ENCODE results near the gene KIRREL3. TPM values are rescaled to one million over a fixed set of nuclear protein-coding genes. Genes with fewer than 3 reads are reported as not detected.

The KIRREL3 gene
- total and polyA plus RNA-seq, 5 donors from 2014 or later = not detected

GRCh38 chr11:126703662-126704061, 296.9 kb downstream of the KIRREL3 start:
- H3K36me3 Mint-ChIP-seq = no peaks in the 10 kb centered on the region
- H3K4me3 ChIP-seq (ENCODE audit: low read depth, low read length) = no peak overlapping the region
- H3K4me1 ChIP-seq (ENCODE audit: control insufficient read depth, insufficient read depth, low read length, poor library complexity, severe bottlenecking) = no peaks in the 10 kb centered on the region
- H3K4me3 Mint-ChIP-seq = no peak overlapping the region
- no peaks in the 10 kb centered on the region for H3K27me3 Mint-ChIP-seq
- no peak overlapping the region for H3K27ac Mint-ChIP-seq
- DNase-seq = no peak
- no peak for ATAC-seq (ENCODE audit: low read depth in 2 of 2)
- no peaks in the 10 kb centered on the region for H3K9me3 ChIP-seq (ENCODE audit: control insufficient read depth in 2 of 2, low read length in 2 of 2)
- no peaks in the 10 kb centered on the region for H3K9me3 Mint-ChIP-seq
- no peaks in the 10 kb centered on the region for H3K4me1 Mint-ChIP-seq
- no peak overlapping the region for H3K27ac ChIP-seq (ENCODE audit: insufficient read depth, low read length, poor library complexity, severe bottlenecking)
- no peaks in the 10 kb centered on the region for H3K36me3 ChIP-seq (ENCODE audit: control insufficient read depth, insufficient read depth, low read length)
- H3K27me3 ChIP-seq (ENCODE audit: control insufficient read depth, insufficient read depth, low read length) = no peaks in the 10 kb centered on the region

GRCh38 chr11:126702987-126703386, 297.6 kb downstream of the KIRREL3 start:
- no peak for ATAC-seq (ENCODE audit: low read depth in 2 of 2)
- H3K9me3 Mint-ChIP-seq = no peaks in the 10 kb centered on the region
- no peaks in the 10 kb centered on the region for H3K27me3 Mint-ChIP-seq

GRCh38 chr11:126702165-126702720, 298.3 kb downstream of the KIRREL3 start:
- Mint-ChIP-seq H3K4me3 (no peak overlapping the region), H3K27ac (no peak overlapping the region), H3K36me3 (no peaks in the 10 kb centered on the region), H3K4me1 (no peaks in the 10 kb centered on the region), H3K27me3 (no peaks in the 10 kb centered on the region), H3K9me3 (no peaks in the 10 kb centered on the region)
- no peaks in the 10 kb centered on the region for H3K27me3 ChIP-seq (ENCODE audit: control insufficient read depth, insufficient read depth, low read length)
- no peak overlapping the region for H3K27ac ChIP-seq (ENCODE audit: insufficient read depth, low read length, poor library complexity, severe bottlenecking)
- DNase-seq (no peak), ATAC-seq (ENCODE audit: low read depth in 2 of 2) (no peak)
- H3K36me3 ChIP-seq (ENCODE audit: control insufficient read depth, insufficient read depth, low read length) = no peaks in the 10 kb centered on the region
- H3K9me3 ChIP-seq (ENCODE audit: control insufficient read depth in 2 of 2, low read length in 2 of 2) = no peaks in the 10 kb centered on the region
- H3K4me3 ChIP-seq (ENCODE audit: low read depth, low read length) = no peak overlapping the region
- H3K4me1 ChIP-seq (ENCODE audit: control insufficient read depth, insufficient read depth, low read length, poor library complexity, severe bottlenecking) = no peaks in the 10 kb centered on the region

More at GRCh38 chr11:126702987-126703386, 297.6 kb downstream of the KIRREL3 start:
- H3K4me1 Mint-ChIP-seq = no peaks in the 10 kb centered on the region
- Histone ChIP-seq H3K27ac (ENCODE audit: insufficient read depth, low read length, poor library complexity, severe bottlenecking) (no peak overlapping the region), H3K4me3 (ENCODE audit: low read depth, low read length) (no peak overlapping the region), H3K36me3 (ENCODE audit: control insufficient read depth, insufficient read depth, low read length) (no peaks in the 10 kb centered on the region), H3K9me3 (ENCODE audit: control insufficient read depth in 2 of 2, low read length in 2 of 2) (no peaks in the 10 kb centered on the region), H3K4me1 (ENCODE audit: control insufficient read depth, insufficient read depth, low read length, poor library complexity, severe bottlenecking) (no peaks in the 10 kb centered on the region), H3K27me3 (ENCODE audit: control insufficient read depth, insufficient read depth, low read length) (no peaks in the 10 kb centered on the region)
- H3K36me3 Mint-ChIP-seq = no peaks in the 10 kb centered on the region
- DNase-seq = no peak
- no peak overlapping the region for H3K27ac Mint-ChIP-seq
- no peak overlapping the region for H3K4me3 Mint-ChIP-seq

GRCh38 chr11:126701520-126701897, 299.1 kb downstream of the KIRREL3 start:
- H3K9me3 ChIP-seq (ENCODE audit: control insufficient read depth in 2 of 2, low read length in 2 of 2) = no peaks in the 10 kb centered on the region
- H3K27me3 Mint-ChIP-seq = no peaks in the 10 kb centered on the region

GRCh38 chr11:126700768-126701519, 299.6 kb downstream of the KIRREL3 start:
- no peaks in the 10 kb centered on the region for H3K27me3 ChIP-seq (ENCODE audit: control insufficient read depth, insufficient read depth, low read length)
- Mint-ChIP-seq H3K36me3 (no peaks in the 10 kb centered on the region), H3K4me3 (no peak overlapping the region), H3K27me3 (no peaks in the 10 kb centered on the region), H3K4me1 (no peaks in the 10 kb centered on the region), H3K27ac (no peak overlapping the region), H3K9me3 (peaks cover 0 to 3% (median 0%) of the 10 kb centered on the region in 7 donors)
- no peak overlapping the region for H3K27ac ChIP-seq (ENCODE audit: insufficient read depth, low read length, poor library complexity, severe bottlenecking)
- ATAC-seq (ENCODE audit: low read depth in 2 of 2) (no peak), DNase-seq (no peak)
- no peaks in the 10 kb centered on the region for H3K4me1 ChIP-seq (ENCODE audit: control insufficient read depth, insufficient read depth, low read length, poor library complexity, severe bottlenecking)
- no peaks in the 10 kb centered on the region for H3K9me3 ChIP-seq (ENCODE audit: control insufficient read depth in 2 of 2, low read length in 2 of 2)
- H3K36me3 ChIP-seq (ENCODE audit: control insufficient read depth, insufficient read depth, low read length) = no peaks in the 10 kb centered on the region
- H3K4me3 ChIP-seq (ENCODE audit: low read depth, low read length) = no peak overlapping the region

More at GRCh38 chr11:126701520-126701897, 299.1 kb downstream of the KIRREL3 start:
- Mint-ChIP-seq H3K4me3 (no peak overlapping the region), H3K9me3 (peaks cover 0 to 1% (median 0%) of the 10 kb centered on the region in 7 donors), H3K27ac (no peak overlapping the region), H3K36me3 (no peaks in the 10 kb centered on the region), H3K4me1 (no peaks in the 10 kb centered on the region)
- H3K27me3 ChIP-seq (ENCODE audit: control insufficient read depth, insufficient read depth, low read length) = no peaks in the 10 kb centered on the region
- DNase-seq = no peak
- no peak for ATAC-seq (ENCODE audit: low read depth in 2 of 2)
- no peaks in the 10 kb centered on the region for H3K36me3 ChIP-seq (ENCODE audit: control insufficient read depth, insufficient read depth, low read length)
- no peak overlapping the region for H3K27ac ChIP-seq (ENCODE audit: insufficient read depth, low read length, poor library complexity, severe bottlenecking)
- no peak overlapping the region for H3K4me3 ChIP-seq (ENCODE audit: low read depth, low read length)
- no peaks in the 10 kb centered on the region for H3K4me1 ChIP-seq (ENCODE audit: control insufficient read depth, insufficient read depth, low read length, poor library complexity, severe bottlenecking)

- no peaks in the 10 kb centered on the region for H3K36me3 Mint-ChIP-seq
- H3K4me1 Mint-ChIP-seq = no peaks in the 10 kb centered on the region
Observed at GRCh38 chr11:126698576-126698975, 302.0 kb downstream of the KIRREL3 start.

GRCh38 chr11:126697936-126698335, 302.6 kb downstream of the KIRREL3 start:
- Mint-ChIP-seq H3K4me3 (no peak overlapping the region), H3K4me1 (no peaks in the 10 kb centered on the region)
- DNase-seq = no peak

More at GRCh38 chr11:126698576-126698975, 302.0 kb downstream of the KIRREL3 start:
- Histone ChIP-seq H3K27ac (ENCODE audit: insufficient read depth, low read length, poor library complexity, severe bottlenecking) (no peak overlapping the region), H3K4me3 (ENCODE audit: low read depth, low read length) (no peak overlapping the region), H3K9me3 (ENCODE audit: control insufficient read depth in 2 of 2, low read length in 2 of 2) (no peaks in the 10 kb centered on the region), H3K4me1 (ENCODE audit: control insufficient read depth, insufficient read depth, low read length, poor library complexity, severe bottlenecking) (no peaks in the 10 kb centered on the region), H3K36me3 (ENCODE audit: control insufficient read depth, insufficient read depth, low read length) (no peaks in the 10 kb centered on the region), H3K27me3 (ENCODE audit: control insufficient read depth, insufficient read depth, low read length) (no peaks in the 10 kb centered on the region)
- no peaks in the 10 kb centered on the region for H3K27me3 Mint-ChIP-seq
- peaks cover 0 to 3% (median 0%) of the 10 kb centered on the region in 7 donors for H3K9me3 Mint-ChIP-seq
- DNase-seq (no peak), ATAC-seq (ENCODE audit: low read depth in 2 of 2) (no peak)
- no peak overlapping the region for H3K4me3 Mint-ChIP-seq
- no peak overlapping the region for H3K27ac Mint-ChIP-seq

GRCh38 chr11:126696982-126697381, 303.6 kb downstream of the KIRREL3 start:
- H3K4me1 Mint-ChIP-seq = no peaks in the 10 kb centered on the region
- no peak for ATAC-seq (ENCODE audit: low read depth in 2 of 2)
- peaks cover 0 to 3% (median 0%) of the 10 kb centered on the region in 7 donors for H3K9me3 Mint-ChIP-seq
- no peaks in the 10 kb centered on the region for H3K27me3 ChIP-seq (ENCODE audit: control insufficient read depth, insufficient read depth, low read length)
- no peak overlapping the region for H3K4me3 ChIP-seq (ENCODE audit: low read depth, low read length)
- H3K27ac ChIP-seq (ENCODE audit: insufficient read depth, low read length, poor library complexity, severe bottlenecking) = no peak overlapping the region
- no peak for DNase-seq
- H3K9me3 ChIP-seq (ENCODE audit: control insufficient read depth in 2 of 2, low read length in 2 of 2) = no peaks in the 10 kb centered on the region
- H3K27ac Mint-ChIP-seq = no peak overlapping the region
- no peak overlapping the region for H3K4me3 Mint-ChIP-seq
- no peaks in the 10 kb centered on the region for H3K4me1 ChIP-seq (ENCODE audit: control insufficient read depth, insufficient read depth, low read length, poor library complexity, severe bottlenecking)
- no peaks in the 10 kb centered on the region for H3K36me3 ChIP-seq (ENCODE audit: control insufficient read depth, insufficient read depth, low read length)
- no peaks in the 10 kb centered on the region for H3K27me3 Mint-ChIP-seq
- no peaks in the 10 kb centered on the region for H3K36me3 Mint-ChIP-seq

More at GRCh38 chr11:126697936-126698335, 302.6 kb downstream of the KIRREL3 start:
- Histone ChIP-seq H3K9me3 (ENCODE audit: control insufficient read depth in 2 of 2, low read length in 2 of 2) (no peaks in the 10 kb centered on the region), H3K36me3 (ENCODE audit: control insufficient read depth, insufficient read depth, low read length) (no peaks in the 10 kb centered on the region), H3K27me3 (ENCODE audit: control insufficient read depth, insufficient read depth, low read length) (no peaks in the 10 kb centered on the region), H3K4me1 (ENCODE audit: control insufficient read depth, insufficient read depth, low read length, poor library complexity, severe bottlenecking) (no peaks in the 10 kb centered on the region), H3K27ac (ENCODE audit: insufficient read depth, low read length, poor library complexity, severe bottlenecking) (no peak overlapping the region), H3K4me3 (ENCODE audit: low read depth, low read length) (no peak overlapping the region)
- H3K36me3 Mint-ChIP-seq = no peaks in the 10 kb centered on the region
- H3K27me3 Mint-ChIP-seq = no peaks in the 10 kb centered on the region
- peaks cover 0 to 3% (median 0%) of the 10 kb centered on the region in 7 donors for H3K9me3 Mint-ChIP-seq
- no peak overlapping the region for H3K27ac Mint-ChIP-seq
- no peak for ATAC-seq (ENCODE audit: low read depth in 2 of 2)
